HFF-Myc (cell line): ENCODE results near the gene PTH1R.

ENCODE experiments used
- DNase-seq: peaks from one replicate; pipeline ENCODE4 v3.0.0-alpha.2; 2011; ENCODE audit warnings: low read depth; ENCODE audit errors: extremely low read depth
- H3K4me3 ChIP-seq: replicated peaks from 2 replicates; pipeline ENCODE4 v1.5.1; 2011; ENCODE audit warnings: low read depth, mild to moderate bottlenecking, control low read depth, low read length
- CTCF ChIP-seq: IDR thresholded peaks from 2 replicates; pipeline ENCODE4 v1.5.1; 2012; ENCODE audit warnings: mild to moderate bottlenecking, low read depth, low read length, control low read depth; ENCODE audit errors: missing control alignments

The PTH1R gene

GRCh38 chr3:46860810-46861604 lies 16.5 kb upstream of the PTH1R start:
- no peak overlapping the region for H3K4me3 ChIP-seq
- no peak for DNase-seq
- TF ChIP-seq CTCF, result no peak

GRCh38 chr3:46861605-46862368 lies 15.7 kb upstream of the PTH1R start:
- DNase-seq, result no peak
- no peak overlapping the region for H3K4me3 ChIP-seq

GRCh38 chr3:46862369-46863025 lies 15.0 kb upstream of the PTH1R start:
- H3K4me3 ChIP-seq, result no peak overlapping the region
- DNase-seq, result no peak
- no peak for TF ChIP-seq CTCF

More at GRCh38 chr3:46861605-46862368, 15.7 kb upstream of the PTH1R start:
- no peak for TF ChIP-seq CTCF

GRCh38 chr3:46863261-46863782 lies 14.2 kb upstream of the PTH1R start, which contains the start of gene MYL3:
TSS of gene MYL3 (minus strand) at chr3:46863444. CDS start at chr3:46863390, 54 bp downstream.
- DNase-seq, result no peak
- no peak for TF ChIP-seq CTCF

GRCh38 chr3:46864061-46864881 lies 13.2 kb upstream of the PTH1R start:
- DNase-seq, result no peak
- TF ChIP-seq CTCF, result no peak
- no peak overlapping the region for H3K4me3 ChIP-seq

More at GRCh38 chr3:46863261-46863782, 14.2 kb upstream of the PTH1R start, which contains the start of gene MYL3:
- H3K4me3 ChIP-seq, result no peak within 1 kb of the TSS
